MM.1S (cell line): ENCODE measurements around the gene SLC43A1.

ENCODE experiments used
- DNase-seq: peaks from one replicate; pipeline ENCODE4 v3.0.0-alpha.2; 2015
- H2AFZ ChIP-seq: fragments of 300-600 bp; sonication (generic); 2 replicates; pipeline ENCODE4 v1.6.0; 2016; ENCODE audit warnings: antibody characterized with exemption, low read length
- H3F3A ChIP-seq: fragments of 300-600 bp; sonication (generic); 2 replicates; pipeline ENCODE4 v1.6.1; 2016; ENCODE audit warnings: mild to moderate bottlenecking, antibody characterized with exemption, low read length, moderate library complexity, mixed read lengths; ENCODE audit not compliant: insufficient read depth
- H3K27ac ChIP-seq: fragments of 300-600 bp; sonication (generic); 2 replicates; pipeline ENCODE4 v1.5.1; 2016; ENCODE audit warnings: mild to moderate bottlenecking, low read length
- H3K27me3 ChIP-seq: fragments of 300-600 bp; sonication (generic); replicated peaks from 2 replicates; pipeline ENCODE4 v1.6.0; 2016; ENCODE audit warnings: low read length; ENCODE audit not compliant: insufficient read depth
- H3K36me3 ChIP-seq: fragments of 300-600 bp; sonication (generic); replicated peaks from 2 replicates; pipeline ENCODE4 v1.6.1; 2016; ENCODE audit warnings: mild to moderate bottlenecking, low read length, mixed read lengths; ENCODE audit not compliant: insufficient read depth
- H3K4me1 ChIP-seq: fragments of 300-600 bp; sonication (generic); 2 replicates; pipeline ENCODE4 v1.6.1; 2016; ENCODE audit warnings: low read length, mixed read lengths
- H3K4me2 ChIP-seq: fragments of 300-600 bp; sonication (generic); 2 replicates; pipeline ENCODE4 v1.6.0; 2016; ENCODE audit warnings: low read depth, low read length
- H3K4me3 ChIP-seq: fragments of 300-600 bp; sonication (generic); 2 replicates; pipeline ENCODE4 v1.5.1; 2016; ENCODE audit warnings: low read length, mixed read lengths
- H3K79me2 ChIP-seq: fragments of 300-600 bp; sonication (generic); 2 replicates; pipeline ENCODE4 v1.6.1; 2016; ENCODE audit warnings: mixed run types, low read length, mixed read lengths
- H3K9ac ChIP-seq: fragments of 300-600 bp; sonication (generic); 2 replicates; pipeline ENCODE4 v1.6.1; 2016; ENCODE audit warnings: low read length, mixed read lengths
- H3K9me2 ChIP-seq: fragments of 300-600 bp; sonication (generic); replicated peaks from 2 replicates; pipeline ENCODE4 v1.6.1; 2016; ENCODE audit warnings: mild to moderate bottlenecking, low read length, mixed read lengths; ENCODE audit not compliant: insufficient read depth
- H3K9me3 ChIP-seq: fragments of 300-600 bp; sonication (generic); replicated peaks from 2 replicates; pipeline ENCODE4 v1.6.1; 2016; ENCODE audit warnings: mild to moderate bottlenecking, low read length, mixed read lengths; ENCODE audit not compliant: insufficient read depth
- H4K20me1 ChIP-seq: fragments of 300-600 bp; sonication (generic); 2 replicates; pipeline ENCODE4 v1.6.1; 2016; ENCODE audit warnings: mild to moderate bottlenecking, low read length, moderate library complexity, mixed read lengths; ENCODE audit not compliant: insufficient read depth
- EZH2 ChIP-seq: fragments of 300-600 bp; sonication (generic); optimal IDR thresholded peaks from 2 replicates; pipeline ENCODE3; 2017; ENCODE audit warnings: low read depth, mild to moderate bottlenecking, antibody characterized with exemption, low read length, mixed read lengths
- EZH2phosphoT487 ChIP-seq: fragments of 300-600 bp; sonication (generic); IDR thresholded peaks from 2 replicates; pipeline ENCODE4 v1.6.1; 2018; ENCODE audit warnings: antibody characterized with exemption, low read length
- TF ChIP-seq, protein P1 (sequence below): fragments of 300-600 bp; sonication (generic); IDR thresholded peaks from 2 replicates; pipeline ENCODE4 v1.5.1; 2016; ENCODE audit warnings: antibody characterized with exemption, low read length, mixed read lengths

SLC43A1 gene

GRCh38 chr11:57476047-57476756 is 39.3 kb downstream of the SLC43A1 start:
- no peaks in the 10 kb centered on the region for H3K27me3 ChIP-seq
- H3F3A ChIP-seq, result no peaks in the 10 kb centered on the region
- no peaks in the 10 kb centered on the region for H3K9me2 ChIP-seq
- H2AFZ ChIP-seq, result peak overlapping the region; percentile 91
- H4K20me1 ChIP-seq, result no peaks in the 10 kb centered on the region
- peak; percentile 35 for DNase-seq
- no peak for TF ChIP-seq EZH2phosphoT487
- TF ChIP-seq, protein P1, sequence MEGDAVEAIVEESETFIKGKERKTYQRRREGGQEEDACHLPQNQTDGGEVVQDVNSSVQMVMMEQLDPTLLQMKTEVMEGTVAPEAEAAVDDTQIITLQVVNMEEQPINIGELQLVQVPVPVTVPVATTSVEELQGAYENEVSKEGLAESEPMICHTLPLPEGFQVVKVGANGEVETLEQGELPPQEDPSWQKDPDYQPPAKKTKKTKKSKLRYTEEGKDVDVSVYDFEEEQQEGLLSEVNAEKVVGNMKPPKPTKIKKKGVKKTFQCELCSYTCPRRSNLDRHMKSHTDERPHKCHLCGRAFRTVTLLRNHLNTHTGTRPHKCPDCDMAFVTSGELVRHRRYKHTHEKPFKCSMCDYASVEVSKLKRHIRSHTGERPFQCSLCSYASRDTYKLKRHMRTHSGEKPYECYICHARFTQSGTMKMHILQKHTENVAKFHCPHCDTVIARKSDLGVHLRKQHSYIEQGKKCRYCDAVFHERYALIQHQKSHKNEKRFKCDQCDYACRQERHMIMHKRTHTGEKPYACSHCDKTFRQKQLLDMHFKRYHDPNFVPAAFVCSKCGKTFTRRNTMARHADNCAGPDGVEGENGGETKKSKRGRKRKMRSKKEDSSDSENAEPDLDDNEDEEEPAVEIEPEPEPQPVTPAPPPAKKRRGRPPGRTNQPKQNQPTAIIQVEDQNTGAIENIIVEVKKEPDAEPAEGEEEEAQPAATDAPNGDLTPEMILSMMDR, result no peak
- TF ChIP-seq EZH2, result no peak
- H3K27ac ChIP-seq, result peak overlapping the region; percentile 48; the same call in 1 of the 2 replicates
- H3K9me3 ChIP-seq, result no peaks in the 10 kb centered on the region
- H3K79me2 ChIP-seq, result no peaks in the 10 kb centered on the region
- H3K4me1 ChIP-seq, result peaks cover 18% of the 10 kb centered on the region; the same call in 1 of the 2 replicates
- H3K4me3 ChIP-seq, result peak overlapping the region; percentile 60
- no peaks in the 10 kb centered on the region for H3K36me3 ChIP-seq
- H3K9ac ChIP-seq, result peak overlapping the region; percentile 73
- H3K4me2 ChIP-seq, result peak overlapping the region; percentile 96

GRCh38 chr11:57475671-57476046 is 39.8 kb downstream of the SLC43A1 start:
- no peaks in the 10 kb centered on the region for H3K79me2 ChIP-seq
- H3K36me3 ChIP-seq, result no peaks in the 10 kb centered on the region
- no peaks in the 10 kb centered on the region for H3K9me3 ChIP-seq
- peak overlapping the region; percentile 96 for H3K4me2 ChIP-seq
- H3F3A ChIP-seq, result no peaks in the 10 kb centered on the region
- H3K27me3 ChIP-seq, result no peaks in the 10 kb centered on the region
- H3K4me3 ChIP-seq, result peak overlapping the region; percentile 60
- peak overlapping the region; percentile 73; the same call in 1 of the 2 replicates for H3K9ac ChIP-seq
- peak overlapping the region; percentile 62 for H2AFZ ChIP-seq
- H3K27ac ChIP-seq, result peak overlapping the region; percentile 48; the same call in 1 of the 2 replicates
- peak; percentile 30 for DNase-seq
- no peaks in the 10 kb centered on the region for H4K20me1 ChIP-seq
- TF ChIP-seq, protein P1, result no peak
- TF ChIP-seq EZH2phosphoT487 (no peak), EZH2 (no peak)
- H3K9me2 ChIP-seq, result no peaks in the 10 kb centered on the region
- peaks cover 18% of the 10 kb centered on the region; the same call in 1 of the 2 replicates for H3K4me1 ChIP-seq

DNA sequence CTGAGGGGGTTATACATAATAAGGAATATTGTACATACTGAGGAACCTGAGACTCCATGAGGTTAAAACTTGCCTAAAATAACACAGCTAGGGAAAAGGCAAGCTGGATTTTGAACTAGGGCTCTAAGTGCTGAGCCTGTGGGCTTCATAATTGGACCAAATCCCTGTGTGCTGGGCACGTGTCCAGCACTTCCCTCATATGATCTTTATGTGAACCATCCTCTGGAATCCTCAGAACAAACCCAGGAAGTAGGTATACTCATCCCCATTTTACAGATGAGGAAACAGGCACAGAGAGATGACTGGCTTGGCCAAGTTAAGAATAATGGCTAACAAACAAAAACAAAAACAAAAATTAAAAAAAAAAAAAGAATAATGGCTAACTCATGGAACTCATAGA is 40.3 kb downstream of the SLC43A1 start:
- no peak overlapping the region for H2AFZ ChIP-seq
- no peaks in the 10 kb centered on the region for H3K36me3 ChIP-seq
- no peaks in the 10 kb centered on the region for H3K9me3 ChIP-seq
- H3K27ac ChIP-seq, result no peak overlapping the region; the same call in 1 of the 2 replicates
- H3K4me2 ChIP-seq, result peak overlapping the region; percentile 96; the same call in 1 of the 2 replicates
- H3K9ac ChIP-seq, result no peak overlapping the region
- TF ChIP-seq, protein P1, result no peak
- no peak for TF ChIP-seq EZH2phosphoT487
- no peak for TF ChIP-seq EZH2
- H3K9me2 ChIP-seq, result no peaks in the 10 kb centered on the region
- H3K4me1 ChIP-seq, result peaks cover 18% of the 10 kb centered on the region; the same call in 1 of the 2 replicates
- no peaks in the 10 kb centered on the region for H3K27me3 ChIP-seq
- H3K79me2 ChIP-seq, result no peaks in the 10 kb centered on the region
- H3F3A ChIP-seq, result no peaks in the 10 kb centered on the region
- no peak for DNase-seq
- no peak overlapping the region for H3K4me3 ChIP-seq
- H4K20me1 ChIP-seq, result no peaks in the 10 kb centered on the region
